ENCODE data around the gene ARHGAP40.

Gene ARHGAP40

DNA sequence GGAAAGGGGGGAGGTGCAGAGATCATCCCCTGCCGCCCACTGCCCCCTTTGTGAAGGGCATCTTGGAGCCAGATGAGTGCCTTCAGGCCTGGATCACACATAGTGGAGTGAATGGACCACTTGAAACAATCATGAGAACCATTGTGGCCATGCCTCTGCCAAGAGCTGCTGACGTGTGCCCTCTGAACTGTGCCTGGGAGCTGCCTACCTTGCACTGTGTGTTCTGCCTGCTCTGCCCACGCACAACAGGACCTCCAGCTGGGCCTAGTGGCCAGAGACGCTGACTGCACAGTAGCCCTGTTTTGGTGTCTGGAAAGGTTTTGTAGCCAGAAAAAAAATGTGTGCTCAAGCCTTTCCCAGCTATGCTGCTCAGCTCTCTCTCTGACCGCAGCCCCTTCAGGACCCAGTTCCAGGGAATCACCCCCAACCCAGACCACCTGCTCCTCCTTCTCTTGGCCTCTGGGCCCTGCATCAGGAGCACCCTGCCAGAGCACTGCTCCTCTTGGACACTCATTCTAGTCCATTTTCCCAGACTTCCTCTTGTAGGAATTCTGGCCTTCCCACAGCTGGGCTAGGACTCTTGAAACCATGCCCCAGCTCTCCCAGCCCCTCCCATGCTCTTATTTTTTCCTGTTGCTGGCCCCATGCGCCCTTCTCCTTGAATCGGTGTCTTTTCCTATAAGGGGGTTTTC is 22.2 kb upstream of the ARHGAP40 start:
- Histone ChIP-seq H3K4me1 (no peaks in the 10 kb centered on the region), H3K4me3 (ENCODE audit: low read depth, low read length) (no peak overlapping the region), H3K27me3 (no peaks in the 10 kb centered on the region), H3K9me3 (no peaks in the 10 kb centered on the region), H3K36me3 (peaks cover 11% of the 10 kb centered on the region)
- DNase-seq: no peak
- TF ChIP-seq, protein P1, sequence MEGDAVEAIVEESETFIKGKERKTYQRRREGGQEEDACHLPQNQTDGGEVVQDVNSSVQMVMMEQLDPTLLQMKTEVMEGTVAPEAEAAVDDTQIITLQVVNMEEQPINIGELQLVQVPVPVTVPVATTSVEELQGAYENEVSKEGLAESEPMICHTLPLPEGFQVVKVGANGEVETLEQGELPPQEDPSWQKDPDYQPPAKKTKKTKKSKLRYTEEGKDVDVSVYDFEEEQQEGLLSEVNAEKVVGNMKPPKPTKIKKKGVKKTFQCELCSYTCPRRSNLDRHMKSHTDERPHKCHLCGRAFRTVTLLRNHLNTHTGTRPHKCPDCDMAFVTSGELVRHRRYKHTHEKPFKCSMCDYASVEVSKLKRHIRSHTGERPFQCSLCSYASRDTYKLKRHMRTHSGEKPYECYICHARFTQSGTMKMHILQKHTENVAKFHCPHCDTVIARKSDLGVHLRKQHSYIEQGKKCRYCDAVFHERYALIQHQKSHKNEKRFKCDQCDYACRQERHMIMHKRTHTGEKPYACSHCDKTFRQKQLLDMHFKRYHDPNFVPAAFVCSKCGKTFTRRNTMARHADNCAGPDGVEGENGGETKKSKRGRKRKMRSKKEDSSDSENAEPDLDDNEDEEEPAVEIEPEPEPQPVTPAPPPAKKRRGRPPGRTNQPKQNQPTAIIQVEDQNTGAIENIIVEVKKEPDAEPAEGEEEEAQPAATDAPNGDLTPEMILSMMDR (IDR thresholded peaks at IDR 0.05; ENCODE audit: low read depth, low read length): no peak

DNA sequence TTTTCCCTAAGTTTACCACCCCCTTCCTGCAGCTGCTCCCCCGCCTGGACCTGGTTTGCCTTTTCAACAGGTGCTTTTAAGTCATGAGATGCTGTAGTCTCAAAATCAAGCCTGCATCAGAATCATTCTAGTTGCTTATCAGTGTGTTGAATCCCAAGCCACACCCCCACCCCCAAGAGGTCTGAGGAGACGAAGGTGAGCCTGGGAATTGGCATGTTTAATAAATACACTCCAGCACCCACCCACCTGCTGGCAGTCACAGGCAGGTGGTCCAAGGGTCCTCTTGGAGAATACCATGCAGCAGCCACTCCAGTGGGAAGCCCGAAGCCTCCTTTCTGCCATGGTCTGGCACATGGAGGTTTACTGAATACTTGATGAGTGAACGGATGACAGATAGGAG is 21.7 kb upstream of the ARHGAP40 start:
- H3K36me3 ChIP-seq: peaks cover 6% of the 10 kb centered on the region
- TF ChIP-seq, protein P1 (IDR thresholded peaks at IDR 0.05; ENCODE audit: low read depth, low read length): no peak
- no peaks in the 10 kb centered on the region for H3K4me1 ChIP-seq
- no peaks in the 10 kb centered on the region for H3K27me3 ChIP-seq
- H3K9me3 ChIP-seq: no peaks in the 10 kb centered on the region
- DNase-seq: no peak
- no peak overlapping the region for H3K4me3 ChIP-seq (ENCODE audit: low read depth, low read length)

DNA sequence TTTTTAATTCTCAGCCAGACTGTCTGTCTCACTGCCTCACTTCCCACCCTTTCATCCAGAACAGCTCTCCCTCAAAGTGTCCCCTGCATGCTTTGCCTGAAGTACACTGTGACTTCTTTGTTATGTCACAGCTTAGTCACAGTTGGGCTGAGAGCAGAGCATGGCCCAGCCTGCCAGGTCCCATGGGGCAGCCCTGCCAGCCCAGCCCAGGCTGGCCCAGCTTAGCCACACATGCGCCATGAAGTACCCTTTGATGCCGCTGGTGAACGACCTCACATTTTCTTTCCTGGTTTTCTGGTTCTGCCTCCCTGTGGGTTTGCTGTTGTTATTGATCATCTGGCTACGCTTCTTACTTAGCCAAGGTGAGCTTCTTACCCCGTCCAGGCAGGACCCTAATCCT is 20.6 kb upstream of the ARHGAP40 start, which contains the start of gene ADIG:
Gene ADIG, plus strand, starts transcription at position 185 of the 400 bp plus-strand sequence. Its CDS starts 54 bp downstream, at position 239.
- TF ChIP-seq, protein P1 (IDR thresholded peaks at IDR 0.05; ENCODE audit: low read depth, low read length): no peak
- Histone ChIP-seq H3K36me3 (peaks cover 5% of the 10 kb centered on the region), H3K4me1 (no peaks in the 10 kb centered on the region), H3K27me3 (no peaks in the 10 kb centered on the region), H3K9me3 (no peaks in the 10 kb centered on the region), H3K4me3 (ENCODE audit: low read depth, low read length) (no peak within 1 kb of the TSS)
- DNase-seq: peak; percentile 60

DNA sequence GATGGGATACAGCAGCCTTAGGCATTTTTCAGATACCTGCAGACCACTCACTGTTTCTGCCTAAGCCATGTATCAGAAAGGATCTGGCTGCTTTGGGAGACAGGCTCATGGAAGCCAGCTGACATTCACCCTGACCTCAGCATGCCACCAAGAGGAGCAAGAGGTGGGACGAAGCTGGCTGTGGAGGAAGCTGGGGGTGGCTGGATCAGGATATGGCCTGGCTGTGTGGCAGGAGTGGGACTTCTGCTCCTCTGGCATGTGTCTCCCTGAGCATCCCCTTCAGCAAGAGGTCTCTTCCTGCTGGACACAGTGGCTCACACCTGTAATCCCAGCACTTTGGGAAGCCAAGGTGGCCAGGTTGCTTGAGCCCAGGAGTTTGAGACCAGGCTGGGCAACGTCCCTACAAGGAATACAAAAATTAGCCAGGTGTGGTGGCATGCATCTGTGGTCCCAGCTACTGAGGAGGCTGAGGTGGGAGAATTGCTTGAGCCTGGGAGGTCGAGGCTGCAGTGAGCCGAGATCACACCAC is 19.7 kb upstream of the ARHGAP40 start:
- H3K4me3 ChIP-seq (ENCODE audit: low read depth, low read length): no peak overlapping the region
- DNase-seq: no peak
- H3K27me3 ChIP-seq: no peaks in the 10 kb centered on the region
- H3K36me3 ChIP-seq: peaks cover 3% of the 10 kb centered on the region; the same call in 1 of the 2 replicates
- TF ChIP-seq, protein P1 (IDR thresholded peaks at IDR 0.05; ENCODE audit: low read depth, low read length): no peak
- H3K4me1 ChIP-seq: no peaks in the 10 kb centered on the region
- H3K9me3 ChIP-seq: no peaks in the 10 kb centered on the region

DNA sequence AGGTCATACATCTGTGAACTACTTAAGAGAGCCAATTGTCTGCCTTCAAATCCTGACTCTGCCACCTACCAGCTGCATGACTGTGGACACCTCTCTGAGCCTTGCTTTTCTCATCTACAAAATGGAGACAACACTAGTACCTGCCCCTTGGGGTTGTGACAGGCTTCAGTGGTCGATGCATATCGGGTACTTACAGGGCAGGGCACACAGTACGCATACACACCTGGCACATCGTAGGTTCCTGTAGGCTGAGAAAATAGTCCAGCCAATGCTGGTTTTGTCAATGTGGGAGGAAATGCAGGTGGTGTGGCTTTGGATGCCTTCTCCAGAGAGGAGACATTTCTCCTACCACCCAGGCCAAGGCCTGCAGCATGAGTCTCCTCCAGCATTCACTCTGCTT is 18.3 kb upstream of the ARHGAP40 start:
- H3K9me3 ChIP-seq: no peaks in the 10 kb centered on the region
- DNase-seq: no peak
- TF ChIP-seq, protein P1 (IDR thresholded peaks at IDR 0.05; ENCODE audit: low read depth, low read length): no peak
- no peaks in the 10 kb centered on the region for H3K27me3 ChIP-seq
- no peak overlapping the region for H3K4me3 ChIP-seq (ENCODE audit: low read depth, low read length)
- no peaks in the 10 kb centered on the region; the same call in 1 of the 2 replicates for H3K36me3 ChIP-seq
- no peaks in the 10 kb centered on the region for H3K4me1 ChIP-seq

DNA sequence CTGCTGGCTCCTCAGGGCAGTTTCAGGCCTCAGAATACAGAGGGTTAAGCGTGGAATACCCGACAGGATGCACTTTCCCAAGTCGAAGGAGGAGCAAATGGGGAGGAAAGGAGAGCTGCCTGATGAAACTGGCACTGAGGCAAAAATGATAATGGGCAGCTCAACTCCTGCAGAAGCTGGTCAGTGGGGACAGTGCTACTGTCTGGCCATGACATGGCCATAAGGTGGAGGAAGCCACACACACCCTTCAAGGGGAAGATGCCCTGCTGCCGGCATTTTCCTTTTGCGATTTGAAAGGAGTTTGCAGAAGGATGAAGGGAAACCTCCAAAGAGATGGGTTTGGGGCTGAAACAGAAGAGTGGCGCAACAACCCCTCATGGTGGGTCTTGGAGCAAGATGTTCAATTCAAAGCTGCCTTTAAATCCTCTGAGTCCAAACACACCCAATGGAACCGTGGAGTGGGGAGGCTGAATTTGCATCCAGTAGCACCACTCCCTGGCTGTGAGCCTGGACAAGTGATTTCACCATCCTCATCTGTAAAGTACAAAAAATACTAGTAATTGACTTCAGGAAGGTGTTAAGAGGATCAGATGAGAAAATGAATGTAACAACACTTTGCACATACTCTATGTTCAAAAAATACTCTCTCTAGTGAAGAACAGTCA is 17.4 kb upstream of the ARHGAP40 start:
- no peak for DNase-seq
- TF ChIP-seq, protein P1 (IDR thresholded peaks at IDR 0.05; ENCODE audit: low read depth, low read length): no peak
- no peaks in the 10 kb centered on the region for H3K36me3 ChIP-seq
- no peaks in the 10 kb centered on the region for H3K27me3 ChIP-seq
- H3K4me1 ChIP-seq: no peaks in the 10 kb centered on the region
- H3K4me3 ChIP-seq (ENCODE audit: low read depth, low read length): no peak overlapping the region
- H3K9me3 ChIP-seq: no peaks in the 10 kb centered on the region
